ENCODE data around the gene SLFN12. TPM values are rescaled to one million over a fixed set of nuclear protein-coding genes. Genes with fewer than 3 reads are reported as not detected.

The SLFN12 gene
- total RNA-seq (2021): 13.4 and 14.5 TPM in 2 replicates
- long read RNA-seq, transcript SLFN12-201 (4 exons, 2,383 nt): major isoform, 9 of 40 reads
- long read RNA-seq, partial matches to known transcripts: 17 of 40 reads
- long read RNA-seq, other reads (novel, unspliced or antisense): 10 of 40 reads

DNA sequence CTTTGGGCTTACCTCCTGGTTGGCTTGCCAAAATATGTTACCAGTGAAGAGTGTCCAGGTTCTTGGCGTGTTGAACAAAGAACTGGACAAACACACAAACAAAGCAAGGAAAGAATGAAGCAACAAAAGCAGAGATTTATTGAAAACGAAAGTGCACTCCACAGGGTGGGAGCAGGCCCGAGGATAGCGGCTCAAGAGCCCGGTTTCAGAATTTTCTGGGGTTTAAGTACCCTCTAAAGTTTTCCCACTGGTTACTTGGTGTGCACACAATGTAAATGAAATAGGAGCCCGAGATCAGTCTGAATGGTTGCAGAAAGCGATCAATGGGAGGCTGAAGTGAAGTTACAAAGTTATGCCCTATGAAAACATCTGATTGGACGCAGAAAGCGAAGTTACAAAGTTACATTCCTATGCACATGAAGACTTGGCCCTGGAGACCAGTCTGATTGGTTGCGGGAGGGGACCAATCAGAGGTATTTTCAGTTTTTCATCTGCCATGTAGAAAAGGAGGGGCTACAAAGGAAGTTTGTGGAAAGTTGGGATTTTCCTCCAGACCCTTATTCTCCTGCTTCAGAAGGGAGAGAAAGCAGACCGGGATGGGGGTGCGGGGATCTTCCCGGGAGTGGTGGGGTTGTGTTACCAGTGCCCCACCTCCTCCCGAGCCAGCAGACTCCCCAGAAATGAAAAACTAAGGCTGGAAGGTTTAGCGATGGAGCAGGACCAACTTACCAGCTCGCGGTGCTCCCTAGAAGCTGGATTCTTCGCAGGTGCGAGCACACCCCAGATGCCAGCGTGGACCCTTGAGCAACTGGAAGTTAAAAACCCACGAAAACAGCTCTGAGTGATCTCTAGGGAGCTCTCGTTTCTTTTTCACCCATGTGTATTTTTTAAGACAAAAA, at the start of gene SLFN12:
TSS of gene SLFN12 (minus strand) at position 325 of the 899 bp plus-strand sequence. CDS start 9,472 bp downstream, outside the sequence.
- Histone ChIP-seq H3K14ac (ENCODE audit: insufficient read depth, low read length) (peak within 1 kb of the TSS; percentile 91), H2BK15ac (ENCODE audit: low read depth, low read length) (no peak within 1 kb of the TSS), H4K8ac (replicated peaks; ENCODE audit: insufficient read length, low read depth, low read length) (no peak within 1 kb of the TSS), H2BK12ac (ENCODE audit: insufficient read length, low read depth, low read length) (no peak within 1 kb of the TSS), H3K18ac (ENCODE audit: insufficient read length, low read depth, low read length) (peak within 1 kb of the TSS; percentile 73), H2BK20ac (ENCODE audit: low read depth, low read length, poor library complexity, severe bottlenecking) (no peak within 1 kb of the TSS), H3K9ac (ENCODE audit: extremely low read depth, insufficient read length, low read length) (peak within 1 kb of the TSS; percentile 87), H3K27me3 (ENCODE audit: insufficient read depth, low read length) (peaks cover 5% of the 10 kb centered on the region; the same call in 1 of the 2 replicates), H3K79me1 (ENCODE audit: insufficient read depth, low read depth, low read length, poor library complexity, severe bottlenecking) (peaks cover 3% of the 10 kb centered on the region), H3K56ac (ENCODE audit: insufficient read length, low read depth, low read length) (no peak within 1 kb of the TSS), H3K4ac (ENCODE audit: low read depth, low read length) (no peak within 1 kb of the TSS; the same call in 1 of the 2 replicates), H3K27ac (ENCODE audit: insufficient read length, low read depth, low read length) (peak within 1 kb of the TSS; percentile 62), H2BK5ac (ENCODE audit: insufficient read length, low read length) (no peak within 1 kb of the TSS), H4K20me1 (ENCODE audit: control insufficient read depth, insufficient read depth, insufficient read length) (no peaks in the 10 kb centered on the region), H4K5ac (ENCODE audit: insufficient read length, low read depth, low read length) (no peak within 1 kb of the TSS), H2BK120ac (ENCODE audit: low read depth, low read length, poor library complexity, severe bottlenecking) (peak within 1 kb of the TSS; percentile 89), H3K9me3 (ENCODE audit: control insufficient read depth, low read depth, low read length) (no peaks in the 10 kb centered on the region), H3K4me2 (ENCODE audit: insufficient read depth, insufficient read length, low read length) (peak within 1 kb of the TSS; percentile 90), H2AFZ (ENCODE audit: low read length) (peak within 1 kb of the TSS; percentile 72), H3T11ph (ENCODE audit: low read length) (no peak within 1 kb of the TSS), H3K23ac (ENCODE audit: insufficient read length, low read depth, low read length) (no peak within 1 kb of the TSS), H3K23me2 (ENCODE audit: insufficient read length, low read depth, low read length, poor library complexity, severe bottlenecking) (peaks cover 20% of the 10 kb centered on the region), H2AK5ac (ENCODE audit: insufficient read length, low read length) (peak within 1 kb of the TSS; percentile 44), H3K79me2 (ENCODE audit: insufficient read depth, low read length) (peaks cover 9% of the 10 kb centered on the region; the same call in 1 of the 2 replicates), H3K4me1 (ENCODE audit: insufficient read depth, low read length) (peaks cover 14% of the 10 kb centered on the region), H4K91ac (ENCODE audit: insufficient read length, low read depth, low read length) (no peak within 1 kb of the TSS)
- Mint-ChIP-seq H3K27ac (peak within 1 kb of the TSS; percentile 95 to 98 (median 98)), H3K4me3 (peak within 1 kb of the TSS; percentile 74 to 78), H3K9me3 (peaks cover 0 to 3% of the 10 kb centered on the region in 2 experiments; a peak in 1 of 5 replicates), H3K4me1 (peaks cover 71 to 76% of the 10 kb centered on the region in 2 experiments), H3K27me3 (ENCODE audit: low read depth) (peaks cover 39% of the 10 kb centered on the region), H3K36me3 (ENCODE audit: insufficient read depth in 1 of 3, low read depth in 3 of 3) (peaks cover 2 to 4% (median 2%) of the 10 kb centered on the region in 3 experiments; a peak in 4 of 7 replicates)
- no CpG with 5 or more reads among the region's 22 CpGs for whole genome bisulfite sequencing (ENCODE audit: extremely low coverage, insufficient read length, low lambda C conversion rate)
- DNase-seq: peak; percentile 64
- TF ChIP-seq CTCF (conservative IDR thresholded peaks at IDR 0.05): no peak

All from H9 (cell line).